Tibial artery (tissue), 4 donors: ENCODE measurements around the gene SURF4.
"Not testable (repeated sequence)": the region's sequence is repeated elsewhere in the genome, so short reads cannot be mapped to it uniquely, and the experiment has no call there.

Source experiments
- DNase-seq, 2 donors: peaks; one replicate each; pipeline ENCODE4 v3.0.0-alpha.2; 2019
- H3K27ac ChIP-seq, 2 donors: fragments of 200-600 bp; sonication (generic) in 1 of 2; 1 replicate in 1 of 2; 2 replicates in 1 of 2; pipeline ENCODE4 v1.5.1; 2018 to 2019; ENCODE audit warnings: mild to moderate bottlenecking in 1 of 2
- H3K27me3 ChIP-seq, 2 donors: fragments of 200-600 bp; sonication (generic) in 1 of 2; one replicate each; pipeline versions ENCODE4 v1.5.1 to v1.6.0; 2016 to 2019
- H3K36me3 ChIP-seq, 3 donors: fragments of 200-600 bp; sonication (generic) in 2 of 3; one replicate each; pipeline ENCODE4 v1.5.1; 2016 to 2019; ENCODE audit warnings: mild to moderate bottlenecking in 2 of 3
- H3K4me1 ChIP-seq, 4 donors: fragments of 200-600 bp; sonication (generic) in 2 of 4; 1 replicate in 3 of 4; 2 replicates in 1 of 4; pipeline ENCODE4 v1.5.1; 2016 to 2019
- H3K4me3 ChIP-seq, 2 donors: fragments of 200-600 bp; sonication (generic) in 1 of 2; 1 replicate in 1 of 2; 2 replicates in 1 of 2; pipeline ENCODE4 v1.5.1; 2018 to 2019; ENCODE audit warnings: mild to moderate bottlenecking in 2 of 2
- H3K9me3 ChIP-seq, 3 donors: fragments of 200-600 bp; sonication (generic) in 1 of 3; one replicate each; pipeline ENCODE4 v1.5.1; 2016 to 2019
- CTCF ChIP-seq, 2 experiments: fragments of 200-600 bp in 1 of 2; fragments of 450-650 bp in 1 of 2; IDR thresholded peaks; one replicate each; pipeline ENCODE4 v1.5.1; 2017 to 2019; ENCODE audit warnings: antibody characterized with exemption in 2 of 2, mild to moderate bottlenecking in 1 of 2, moderate library complexity in 1 of 2
- intact Hi-C: fragments of 100-400 bp; cut with DNase I; formaldehyde crosslinking; loops from one replicate; pipeline ENCODE4 v1.15.0; 2023; ENCODE audit warnings: low total_unique reads

The SURF4 gene

GRCh38 chr9:133332381-133332730, 43.5 kb downstream of the SURF4 start:
- no peak overlapping the region for H3K27ac ChIP-seq
- intact Hi-C loops: loop anchor here (10.0 kb wide), 2 partner anchors 152 to 308 kb away; no protein-coding TSS in a partner anchor
- H3K9me3 ChIP-seq: no peaks in the 10 kb centered on the region
- peaks cover 0 to 32% (median 24%) of the 10 kb centered on the region in 4 donors for H3K4me1 ChIP-seq
- H3K4me3 ChIP-seq: no peak overlapping the region
- H3K27me3 ChIP-seq: no peaks in the 10 kb centered on the region
- peaks cover 36 to 50% (median 40%) of the 10 kb centered on the region in 3 donors for H3K36me3 ChIP-seq
- no peak for TF ChIP-seq CTCF (IDR thresholded peaks at IDR 0.05)
- DNase-seq: peak in 1 of 2 donors; percentile 62

DNA sequence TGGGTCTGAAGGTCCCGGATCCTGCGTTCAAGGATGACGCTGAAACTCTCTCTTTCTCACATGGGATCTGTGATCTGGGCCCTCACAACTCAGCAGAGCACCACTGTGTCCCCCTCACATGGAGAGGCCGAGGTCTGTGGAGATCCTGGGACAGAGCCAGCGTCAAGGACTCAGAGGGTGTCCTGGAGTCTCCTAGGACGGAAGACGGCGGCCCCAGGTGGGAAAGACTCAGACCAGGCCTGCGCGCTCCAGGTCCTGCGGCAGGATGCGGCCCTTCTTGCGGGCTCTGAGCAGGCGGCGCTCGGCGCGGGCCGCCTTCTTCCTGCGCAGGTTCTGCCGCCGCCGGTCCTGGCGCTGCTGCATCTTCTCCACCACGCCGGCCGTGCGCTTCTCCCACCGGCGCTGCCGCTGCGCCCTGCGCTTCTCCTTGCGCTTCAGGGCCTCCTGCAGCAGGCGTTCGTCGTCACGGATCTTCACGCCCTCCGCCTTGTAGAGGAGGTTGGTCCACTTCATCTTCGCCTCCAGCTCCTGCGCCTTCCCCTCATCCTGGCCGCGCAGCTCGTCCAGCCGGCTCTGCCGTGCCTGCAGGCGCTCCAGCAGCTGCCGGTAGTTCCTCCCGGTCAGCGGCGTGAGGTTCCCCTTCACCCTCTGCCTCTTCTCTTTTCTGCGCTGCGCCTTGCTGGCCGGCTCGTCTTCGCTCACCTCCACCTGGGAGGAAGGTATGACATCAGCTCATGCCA, 44.0 kb downstream of the SURF4 start:
- Histone ChIP-seq H3K9me3 (no peaks in the 10 kb centered on the region), H3K4me3 (no peak overlapping the region), H3K4me1 (peaks cover 0 to 31% (median 23%) of the 10 kb centered on the region in 4 donors), H3K27ac (no peak overlapping the region), H3K27me3 (no peaks in the 10 kb centered on the region), H3K36me3 (peaks cover 36 to 50% (median 40%) of the 10 kb centered on the region in 3 donors)
- no peak for TF ChIP-seq CTCF (IDR thresholded peaks at IDR 0.05)
- intact Hi-C loops: loop anchor here (10.0 kb wide), 2 partner anchors 153 to 307 kb away; no protein-coding TSS in a partner anchor
- DNase-seq: peak in 1 of 2 donors; percentile 43

- peaks cover 0 to 25% (median 17%) of the 10 kb centered on the region in 4 donors for H3K4me1 ChIP-seq
- intact Hi-C loops: loop anchor here (10.0 kb wide), 2 partner anchors 154 to 306 kb away; no protein-coding TSS in a partner anchor
- no peak overlapping the region for H3K4me3 ChIP-seq
- no peaks in the 10 kb centered on the region for H3K27me3 ChIP-seq
- no peak overlapping the region for H3K27ac ChIP-seq
- H3K9me3 ChIP-seq: no peaks in the 10 kb centered on the region
- peaks cover 36 to 50% (median 40%) of the 10 kb centered on the region in 3 donors for H3K36me3 ChIP-seq
- no peak for TF ChIP-seq CTCF (IDR thresholded peaks at IDR 0.05)
- DNase-seq: peak in 1 of 2 donors; percentile 58
Observed at GRCh38 chr9:133331221-133331620, 44.6 kb downstream of the SURF4 start.

GRCh38 chr9:133329306-133330156, 46.3 kb downstream of the SURF4 start:
- peak; percentile 41 to 43 for TF ChIP-seq CTCF (IDR thresholded peaks at IDR 0.05)
- not testable (repeated sequence) for H3K27me3 ChIP-seq, H3K27ac ChIP-seq, H3K4me3 ChIP-seq, H3K9me3 ChIP-seq
- intact Hi-C loops: loop anchor here (10.0 kb wide), 3 partner anchors 145 to 305 kb away; no protein-coding TSS in a partner anchor
- peak in 1 of 2 donors; percentile 56 for DNase-seq
- H3K4me1 ChIP-seq: peaks cover 0 to 13% (median 7%) of the 10 kb centered on the region in 4 donors
- peaks cover 36 to 48% (median 40%) of the 10 kb centered on the region in 3 donors for H3K36me3 ChIP-seq

DNA sequence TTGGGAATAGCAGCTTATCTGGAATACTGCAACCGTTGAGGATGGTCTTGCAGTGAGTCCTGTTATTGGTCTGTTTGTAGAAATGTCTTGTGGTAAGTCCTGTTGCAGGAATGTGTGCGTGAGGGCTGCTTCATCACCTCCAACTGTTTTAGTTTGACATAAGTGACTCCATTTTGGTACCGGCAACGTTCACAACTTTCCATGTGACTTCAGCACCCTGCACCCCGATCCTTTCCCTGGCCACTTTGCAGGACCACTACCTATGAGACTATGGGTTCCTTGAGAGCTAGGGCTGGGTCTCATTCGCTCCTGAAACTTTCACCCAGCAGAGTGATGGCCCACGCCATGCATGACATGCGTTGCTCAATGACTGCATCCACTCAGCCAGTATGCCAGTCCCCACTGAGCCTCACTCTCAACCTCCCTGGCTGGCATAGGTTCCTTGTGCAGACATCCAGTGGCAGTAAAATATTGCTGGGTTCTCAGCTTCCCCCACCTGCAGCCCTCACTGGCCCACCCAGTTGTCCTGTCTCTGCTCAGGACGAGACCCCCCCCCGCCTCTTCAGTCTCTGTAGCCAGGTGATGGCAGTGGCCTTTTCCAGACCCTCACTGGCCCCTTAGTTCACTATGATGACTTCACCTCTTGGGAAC, 47.9 kb downstream of the SURF4 start:
- intact Hi-C loops: loop anchor here (10.0 kb wide), 1 partner anchor 143 kb away; no protein-coding TSS in a partner anchor
- H3K4me3 ChIP-seq: no peak overlapping the region
- no peaks in the 10 kb centered on the region for H3K27me3 ChIP-seq
- H3K36me3 ChIP-seq: peaks cover 23 to 32% (median 27%) of the 10 kb centered on the region in 3 donors
- DNase-seq: peak in 1 of 2 donors; percentile 51
- TF ChIP-seq CTCF (IDR thresholded peaks at IDR 0.05): no peak
- no peaks in the 10 kb centered on the region for H3K9me3 ChIP-seq
- H3K27ac ChIP-seq: no peak overlapping the region
- no peaks in the 10 kb centered on the region for H3K4me1 ChIP-seq

DNA sequence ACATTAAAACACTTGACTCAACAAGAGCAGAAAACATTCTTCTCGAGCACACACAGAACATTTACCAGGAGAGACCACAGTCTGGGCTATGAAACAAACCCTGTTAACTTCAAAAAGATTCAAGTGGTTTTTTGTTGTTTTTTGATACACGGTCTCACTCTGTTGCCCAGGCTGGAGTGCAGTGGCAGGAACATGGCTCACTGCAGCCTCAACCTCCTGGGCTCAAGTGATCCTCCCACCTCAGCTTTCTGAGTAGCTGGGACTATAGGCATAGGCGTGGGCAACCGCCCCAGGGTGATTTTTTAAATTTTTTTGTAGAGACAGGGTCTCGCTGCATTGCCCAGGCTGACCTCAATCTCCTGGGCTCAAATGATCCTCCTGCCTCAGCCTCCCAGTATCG, 48.8 kb downstream of the SURF4 start:
- H3K9me3 ChIP-seq: not testable (repeated sequence)

More for the DNA sequence above, 48.8 kb downstream of the SURF4 start:
- not testable (repeated sequence) for H3K4me1 ChIP-seq, H3K27me3 ChIP-seq, H3K27ac ChIP-seq, H3K4me3 ChIP-seq
- peaks cover 14 to 23% (median 17%) of the 10 kb centered on the region in 3 donors for H3K36me3 ChIP-seq
- intact Hi-C loops: loop anchor here (10.0 kb wide), 1 partner anchor 142 kb away; no protein-coding TSS in a partner anchor
- peak in 1 of 2 donors; percentile 9 for DNase-seq
